B cell (primary cell): Measurements from ENCODE around the gene PP2D1.

Source experiments
- CTCF ChIP-seq: fragments of 200-600 bp; IDR thresholded peaks from one replicate; pipeline ENCODE4 v1.8.0; 2022; ENCODE audit warnings: antibody characterized with exemption, mild to moderate bottlenecking
- EZH2 ChIP-seq: IDR thresholded peaks from 2 replicates; pipeline ENCODE4 v1.6.1; 2012; ENCODE audit warnings: borderline replicate concordance, low read depth, mild to moderate bottlenecking, moderate library complexity, low read length; ENCODE audit not compliant: insufficient read depth, poor library complexity, severe bottlenecking

GRCh38 chr3:20035019-20035418 is 23.0 kb upstream of the PP2D1 start:
- TF ChIP-seq CTCF (no peak), EZH2 (no peak)
